ENCODE data around the gene ACSM2B.
"Not testable (repeated sequence)": the region's sequence is repeated elsewhere in the genome, so short reads cannot be mapped to it uniquely, and the experiment has no call there.

ACSM2B gene, protein sequence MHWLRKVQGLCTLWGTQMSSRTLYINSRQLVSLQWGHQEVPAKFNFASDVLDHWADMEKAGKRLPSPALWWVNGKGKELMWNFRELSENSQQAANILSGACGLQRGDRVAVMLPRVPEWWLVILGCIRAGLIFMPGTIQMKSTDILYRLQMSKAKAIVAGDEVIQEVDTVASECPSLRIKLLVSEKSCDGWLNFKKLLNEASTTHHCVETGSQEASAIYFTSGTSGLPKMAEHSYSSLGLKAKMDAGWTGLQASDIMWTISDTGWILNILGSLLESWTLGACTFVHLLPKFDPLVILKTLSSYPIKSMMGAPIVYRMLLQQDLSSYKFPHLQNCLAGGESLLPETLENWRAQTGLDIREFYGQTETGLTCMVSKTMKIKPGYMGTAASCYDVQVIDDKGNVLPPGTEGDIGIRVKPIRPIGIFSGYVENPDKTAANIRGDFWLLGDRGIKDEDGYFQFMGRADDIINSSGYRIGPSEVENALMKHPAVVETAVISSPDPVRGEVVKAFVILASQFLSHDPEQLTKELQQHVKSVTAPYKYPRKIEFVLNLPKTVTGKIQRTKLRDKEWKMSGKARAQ

DNA sequence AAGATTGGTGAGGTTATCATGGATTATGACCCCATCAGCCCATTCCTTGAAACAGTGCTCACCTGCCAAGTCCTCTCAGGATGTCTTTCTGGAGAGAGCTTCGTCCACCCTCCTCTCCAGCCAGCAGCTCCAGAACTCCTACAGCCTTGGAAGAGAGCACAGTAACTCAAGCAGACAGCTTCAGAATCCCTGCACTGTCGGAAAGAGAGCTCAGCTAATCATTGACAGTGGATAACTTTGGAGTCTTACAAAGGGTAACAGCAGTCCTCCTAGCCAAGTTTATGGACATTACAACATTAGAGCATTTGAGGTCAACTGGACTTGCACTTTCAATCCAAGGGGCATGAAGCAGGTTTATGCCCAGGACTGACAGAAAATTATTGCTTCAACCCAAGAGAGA, at the start of gene ACSM2B:
ACSM2B (minus strand) TSS at position 223 of the 400 bp plus-strand sequence. CDS start 11,522 bp downstream, outside the sequence.
- not testable (repeated sequence) for DNase-seq (ENCODE audit: low read depth in 2 of 2)

GRCh38 chr16:20624882-20625807, 49.0 kb upstream of the ACSM2B start:
- no peak for DNase-seq (ENCODE audit: low read depth in 2 of 2)

DNA sequence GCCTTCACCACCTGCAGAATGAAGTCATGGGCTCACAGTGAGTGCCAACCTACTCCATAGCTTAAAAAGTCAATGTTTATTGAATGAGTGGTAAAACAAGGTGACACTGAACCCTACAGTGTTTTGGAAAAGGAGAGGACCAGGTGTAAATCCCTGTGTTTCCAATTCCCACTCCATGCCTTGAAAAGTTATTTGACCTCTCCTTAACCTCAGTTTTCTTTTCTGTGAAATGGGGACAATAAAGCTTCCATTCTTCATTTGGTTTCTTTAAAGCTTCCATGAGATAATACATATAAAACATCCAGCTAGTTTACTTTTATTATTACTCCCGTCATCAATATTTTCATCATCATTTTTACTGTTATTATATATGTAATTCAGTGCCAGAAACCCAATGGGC, 48.0 kb upstream of the ACSM2B start:
- DNase-seq (ENCODE audit: low read depth in 2 of 2) = no peak

- DNase-seq (ENCODE audit: low read depth in 2 of 2) = no peak
Measured at GRCh38 chr16:20622498-20622870, 46.3 kb upstream of the ACSM2B start.

DNA sequence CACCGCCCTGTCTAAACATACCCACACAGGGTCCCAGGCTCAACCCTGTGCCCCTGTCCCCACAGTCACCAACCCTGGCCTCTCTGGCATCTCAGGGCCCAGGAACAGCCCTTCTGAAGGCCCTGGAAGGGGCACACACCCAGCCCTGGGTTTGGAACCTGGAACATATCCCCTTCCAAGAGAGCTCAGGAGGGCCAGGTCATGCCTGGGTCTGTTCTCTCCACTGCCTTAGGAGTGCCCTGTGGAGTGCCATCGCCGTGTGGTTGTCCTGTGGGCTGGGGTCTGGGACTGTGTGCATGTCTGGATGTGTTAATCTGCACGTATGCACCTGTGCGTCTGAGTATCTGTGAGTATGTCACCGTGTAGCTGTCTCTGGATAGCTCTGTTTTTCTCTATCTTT, 45.2 kb upstream of the ACSM2B start:
- DNase-seq (ENCODE audit: low read depth in 2 of 2) = no peak

DNA sequence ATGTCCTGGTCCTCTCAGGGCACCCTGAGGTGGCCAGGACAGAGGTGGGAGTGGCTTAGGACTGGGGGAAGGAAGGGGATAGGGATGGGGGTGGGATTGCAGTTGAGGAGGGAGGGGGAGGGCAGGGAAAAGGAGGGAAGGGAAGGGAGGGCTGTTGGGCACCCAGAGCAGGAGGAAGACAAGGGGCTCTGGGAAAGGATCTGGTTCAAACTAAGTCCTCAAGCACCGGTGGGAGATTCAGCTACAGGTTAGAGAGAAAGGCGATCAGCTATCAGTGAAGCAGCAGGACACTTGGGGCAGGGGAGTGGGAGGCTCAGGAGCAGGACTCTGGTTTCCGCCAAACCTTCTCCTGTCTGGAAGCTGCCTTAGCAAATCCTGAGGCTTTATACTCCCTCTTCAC, 44.6 kb upstream of the ACSM2B start:
- no peak for DNase-seq (ENCODE audit: low read depth in 2 of 2)

DNA sequence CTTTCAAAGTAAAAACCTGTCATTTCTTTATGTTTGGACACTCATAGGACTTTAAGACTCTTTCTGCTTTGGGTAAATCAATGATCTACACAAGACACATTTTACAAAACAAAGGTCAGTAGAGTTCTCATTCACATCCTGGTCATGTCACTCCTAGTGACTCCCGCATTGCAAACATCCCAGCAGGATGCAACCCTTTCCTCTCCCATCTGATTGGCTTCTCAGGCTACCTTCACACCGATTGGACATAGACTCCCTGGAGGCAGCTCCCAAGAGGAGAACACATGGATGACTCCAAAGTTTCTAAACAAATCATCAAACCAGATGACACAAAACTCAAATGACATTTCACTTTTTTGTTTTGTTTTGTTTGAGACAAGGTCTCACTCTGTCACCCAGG, 43.8 kb upstream of the ACSM2B start:
- DNase-seq (ENCODE audit: low read depth in 2 of 2) = no peak

GRCh38 chr16:20617271-20617670, 41.1 kb upstream of the ACSM2B start:
- DNase-seq (ENCODE audit: low read depth in 2 of 2) = no peak

DNA sequence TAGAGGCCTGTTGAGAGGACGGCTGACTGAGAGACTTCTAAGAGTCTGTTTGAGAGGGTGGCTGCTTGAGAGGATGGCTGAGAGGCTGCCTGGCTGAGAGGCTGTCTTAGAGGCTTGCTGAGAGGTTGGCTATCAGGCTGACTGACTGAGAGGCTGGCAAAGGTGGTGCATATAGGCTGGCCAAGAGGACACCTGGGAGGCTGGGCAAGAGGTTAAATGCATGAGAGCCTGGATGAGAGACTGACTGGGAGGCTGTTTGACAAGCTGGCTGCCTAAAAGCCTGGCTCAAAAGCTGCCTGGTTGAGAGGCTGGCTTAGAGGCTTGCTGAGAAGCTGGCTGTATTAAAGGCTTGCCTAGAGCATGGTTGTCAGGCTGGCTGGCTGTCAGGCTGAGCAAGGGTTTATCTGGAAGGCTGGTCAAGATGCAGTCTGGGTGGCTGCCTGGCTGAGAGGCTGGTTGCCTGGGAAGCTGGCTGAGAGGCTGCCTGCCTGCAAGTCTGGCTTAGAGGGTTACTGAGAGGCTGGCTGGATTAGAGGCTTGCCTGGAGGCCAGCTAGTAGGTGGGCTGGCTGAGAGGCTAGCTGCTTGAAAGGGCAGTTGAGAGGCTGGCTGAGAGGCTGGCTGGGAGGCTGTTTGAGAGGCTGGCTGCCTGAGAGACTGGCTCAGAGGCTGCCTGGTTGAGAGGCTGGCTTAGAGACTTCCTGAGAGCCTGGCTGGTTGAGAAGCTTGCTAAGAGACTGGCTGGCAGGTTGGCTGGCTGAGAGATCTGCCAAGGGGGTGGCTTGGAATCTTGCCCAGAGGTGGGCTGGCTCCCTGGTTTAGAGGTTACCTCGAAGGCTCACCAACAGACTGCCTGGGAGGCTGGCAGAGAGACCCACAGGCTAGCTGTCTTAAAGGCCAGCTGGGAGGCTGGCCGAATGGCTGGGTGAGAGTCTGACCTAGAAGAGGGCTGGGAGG, 38.3 kb upstream of the ACSM2B start:
- no peak for DNase-seq (ENCODE audit: low read depth in 2 of 2)

DNA sequence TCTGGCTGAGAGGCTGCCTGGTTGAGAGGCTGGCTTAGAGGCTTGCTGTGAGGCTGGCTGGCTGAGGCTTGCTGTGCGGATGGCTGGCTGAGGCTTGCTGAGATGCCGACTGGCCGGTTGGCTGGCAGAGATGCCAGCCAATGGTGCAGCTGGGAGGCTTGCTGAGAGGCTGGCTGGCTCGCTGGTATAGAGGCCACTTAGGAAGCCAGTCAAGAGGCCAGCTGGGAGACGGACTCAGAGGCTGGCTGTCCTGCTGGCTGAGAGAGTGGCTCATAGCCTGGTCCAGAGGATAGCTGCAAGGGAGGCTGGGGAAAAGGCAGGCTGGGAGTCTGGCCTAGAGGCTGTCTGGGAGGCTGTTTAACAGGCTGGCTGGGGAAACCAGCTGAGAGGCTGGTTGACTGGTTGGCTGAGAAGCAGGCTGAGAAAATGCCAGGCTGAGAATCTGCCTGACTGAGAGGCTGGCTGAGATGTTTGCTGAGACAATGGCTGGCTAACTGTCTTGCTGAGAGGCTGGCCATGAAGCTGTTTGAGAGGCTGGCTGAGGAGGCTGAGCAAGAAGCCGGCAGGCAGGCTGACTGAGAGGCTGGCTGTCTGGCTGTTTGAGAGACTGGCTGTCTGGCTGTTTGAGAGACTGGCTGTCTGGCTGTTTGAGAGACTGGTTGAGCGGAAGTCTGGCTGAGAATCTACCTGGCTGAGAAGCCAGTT, 37.5 kb upstream of the ACSM2B start:
- DNase-seq (ENCODE audit: low read depth in 2 of 2) = no peak

- DNase-seq (ENCODE audit: low read depth in 2 of 2) = no peak
Measured at GRCh38 chr16:20612551-20613480, 36.6 kb upstream of the ACSM2B start.

GRCh38 chr16:20611975-20612481, 35.9 kb upstream of the ACSM2B start:
- no peak for DNase-seq (ENCODE audit: low read depth in 2 of 2)

DNA sequence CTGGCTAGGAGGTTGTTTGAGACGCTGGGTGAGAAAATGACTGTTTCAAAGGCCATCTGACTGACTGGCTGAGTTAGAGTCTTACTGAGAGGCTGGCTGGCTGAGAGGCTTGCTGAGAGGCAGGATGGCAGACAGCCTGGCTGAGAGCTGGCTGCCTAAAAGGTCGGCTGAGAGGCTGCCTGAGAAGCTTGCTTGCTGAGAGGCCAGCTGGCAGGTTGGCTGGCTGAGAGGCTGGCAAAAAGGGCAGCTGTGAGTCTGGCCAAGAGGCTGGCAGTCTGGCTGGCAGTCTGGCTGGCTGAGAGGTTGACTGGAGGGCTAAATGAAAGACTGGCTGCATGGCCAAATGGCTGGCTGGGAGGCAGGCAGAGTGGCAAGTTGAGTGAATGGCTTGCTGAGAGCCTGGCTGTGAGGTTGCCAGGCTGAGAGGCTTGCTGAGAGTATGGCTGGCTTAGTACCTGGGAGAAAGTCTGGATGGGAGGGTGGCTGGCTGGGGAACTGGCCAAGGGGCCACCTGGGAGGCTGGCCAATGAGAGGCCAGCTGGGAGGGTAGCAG, 35.3 kb upstream of the ACSM2B start:
- DNase-seq (ENCODE audit: low read depth in 2 of 2) = no peak

DNA sequence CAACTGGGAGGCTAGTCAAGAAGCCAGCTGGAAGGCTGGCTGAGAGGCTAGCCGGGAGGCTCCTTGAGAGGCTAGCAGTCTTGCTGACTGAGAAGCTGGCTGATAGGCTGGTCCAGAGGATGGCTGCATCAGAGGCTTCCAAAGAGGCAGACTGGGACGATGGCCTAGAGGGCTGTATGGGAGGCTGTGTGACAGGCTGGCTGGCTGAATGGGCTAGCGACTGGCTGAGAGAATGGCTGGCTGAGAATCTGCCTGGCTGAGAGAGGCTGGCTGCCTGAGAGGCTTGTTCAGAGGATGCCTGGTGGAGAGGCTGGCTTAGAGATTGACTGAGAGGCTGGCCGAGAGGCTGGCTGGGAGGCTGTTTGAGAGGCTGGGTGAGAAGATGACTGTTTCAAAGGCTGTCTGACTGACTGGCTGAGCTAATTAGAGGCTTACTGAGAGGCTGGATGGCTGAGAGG, 34.8 kb upstream of the ACSM2B start:
- no peak for DNase-seq (ENCODE audit: low read depth in 2 of 2)

- DNase-seq (ENCODE audit: low read depth in 2 of 2) = no peak
Measured at GRCh38 chr16:20610211-20610891, 34.2 kb upstream of the ACSM2B start.

- DNase-seq (ENCODE audit: low read depth in 2 of 2) = not testable (repeated sequence)
Measured at GRCh38 chr16:20602205-20602604, 26.0 kb upstream of the ACSM2B start.

- DNase-seq (ENCODE audit: low read depth in 2 of 2) = not testable (repeated sequence)
Measured at GRCh38 chr16:20599475-20599874, 23.3 kb upstream of the ACSM2B start.

- no peak for DNase-seq (ENCODE audit: low read depth in 2 of 2)
Measured at GRCh38 chr16:20598832-20599469, 22.8 kb upstream of the ACSM2B start.
